ENCODE results near the gene PLEKHG2.

DNA sequence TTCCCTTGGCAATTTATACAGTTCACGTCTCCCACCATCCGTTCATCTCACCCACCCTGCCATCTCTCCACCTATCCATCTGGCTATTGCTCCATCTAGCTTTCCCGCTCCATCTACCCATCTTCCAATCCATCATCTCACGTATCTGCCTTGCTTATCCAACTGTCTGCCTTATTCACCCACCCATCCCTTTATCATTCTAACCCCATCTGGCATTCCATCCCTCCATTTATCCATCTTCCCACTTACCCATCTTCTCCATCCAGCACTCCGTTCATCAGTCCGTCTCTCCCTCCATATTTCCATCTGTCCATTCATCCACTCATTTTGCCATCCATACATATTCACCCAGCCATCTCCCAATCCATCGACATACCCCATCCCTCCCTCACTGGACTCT, 13.3 kb downstream of the PLEKHG2 start:
- TF ChIP-seq EP300 (conservative IDR thresholded peaks at IDR 0.05; ENCODE audit: poor library complexity, severe bottlenecking): no peak
- TF ChIP-seq, protein P1, sequence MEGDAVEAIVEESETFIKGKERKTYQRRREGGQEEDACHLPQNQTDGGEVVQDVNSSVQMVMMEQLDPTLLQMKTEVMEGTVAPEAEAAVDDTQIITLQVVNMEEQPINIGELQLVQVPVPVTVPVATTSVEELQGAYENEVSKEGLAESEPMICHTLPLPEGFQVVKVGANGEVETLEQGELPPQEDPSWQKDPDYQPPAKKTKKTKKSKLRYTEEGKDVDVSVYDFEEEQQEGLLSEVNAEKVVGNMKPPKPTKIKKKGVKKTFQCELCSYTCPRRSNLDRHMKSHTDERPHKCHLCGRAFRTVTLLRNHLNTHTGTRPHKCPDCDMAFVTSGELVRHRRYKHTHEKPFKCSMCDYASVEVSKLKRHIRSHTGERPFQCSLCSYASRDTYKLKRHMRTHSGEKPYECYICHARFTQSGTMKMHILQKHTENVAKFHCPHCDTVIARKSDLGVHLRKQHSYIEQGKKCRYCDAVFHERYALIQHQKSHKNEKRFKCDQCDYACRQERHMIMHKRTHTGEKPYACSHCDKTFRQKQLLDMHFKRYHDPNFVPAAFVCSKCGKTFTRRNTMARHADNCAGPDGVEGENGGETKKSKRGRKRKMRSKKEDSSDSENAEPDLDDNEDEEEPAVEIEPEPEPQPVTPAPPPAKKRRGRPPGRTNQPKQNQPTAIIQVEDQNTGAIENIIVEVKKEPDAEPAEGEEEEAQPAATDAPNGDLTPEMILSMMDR (IDR thresholded peaks at IDR 0.05; ENCODE audit: poor library complexity, severe bottlenecking): no peak
- no peak for TF ChIP-seq REST (IDR thresholded peaks at IDR 0.05; ENCODE audit: borderline replicate concordance)
- TF ChIP-seq EZH2 (IDR thresholded peaks at IDR 0.05; ENCODE audit: borderline replicate concordance, insufficient read depth, low read length, poor library complexity, severe bottlenecking): no peak
- TF ChIP-seq RAD21 (conservative IDR thresholded peaks at IDR 0.05): no peak
- TF ChIP-seq TAF1 (IDR thresholded peaks at IDR 0.05; ENCODE audit: low read depth): no peak
- TF ChIP-seq POLR2AphosphoS5 (IDR thresholded peaks at IDR 0.05): no peak

All from neural cell (in vitro differentiated cells).